Sigmoid colon (tissue), 4 donors: ENCODE measurements around the gene FAM174C.

Experiments
- POLR2AphosphoS5 ChIP-seq, 4 donors: sonication (generic); formaldehyde crosslinking; IDR thresholded peaks; one replicate each; pipeline ENCODE4 v1.6.1; 2017; ENCODE audit warnings: antibody characterized with exemption in 4 of 4
- TF ChIP-seq, protein P1 (sequence below), 4 experiments: fragments of 450-650 bp in 3 of 4; fragments of 200-600 bp in 1 of 4; IDR thresholded peaks; one replicate each; pipeline ENCODE4 v1.5.1; 2016 to 2019; ENCODE audit warnings: antibody characterized with exemption in 4 of 4, mild to moderate bottlenecking in 3 of 4, moderate library complexity in 2 of 4

DNA sequence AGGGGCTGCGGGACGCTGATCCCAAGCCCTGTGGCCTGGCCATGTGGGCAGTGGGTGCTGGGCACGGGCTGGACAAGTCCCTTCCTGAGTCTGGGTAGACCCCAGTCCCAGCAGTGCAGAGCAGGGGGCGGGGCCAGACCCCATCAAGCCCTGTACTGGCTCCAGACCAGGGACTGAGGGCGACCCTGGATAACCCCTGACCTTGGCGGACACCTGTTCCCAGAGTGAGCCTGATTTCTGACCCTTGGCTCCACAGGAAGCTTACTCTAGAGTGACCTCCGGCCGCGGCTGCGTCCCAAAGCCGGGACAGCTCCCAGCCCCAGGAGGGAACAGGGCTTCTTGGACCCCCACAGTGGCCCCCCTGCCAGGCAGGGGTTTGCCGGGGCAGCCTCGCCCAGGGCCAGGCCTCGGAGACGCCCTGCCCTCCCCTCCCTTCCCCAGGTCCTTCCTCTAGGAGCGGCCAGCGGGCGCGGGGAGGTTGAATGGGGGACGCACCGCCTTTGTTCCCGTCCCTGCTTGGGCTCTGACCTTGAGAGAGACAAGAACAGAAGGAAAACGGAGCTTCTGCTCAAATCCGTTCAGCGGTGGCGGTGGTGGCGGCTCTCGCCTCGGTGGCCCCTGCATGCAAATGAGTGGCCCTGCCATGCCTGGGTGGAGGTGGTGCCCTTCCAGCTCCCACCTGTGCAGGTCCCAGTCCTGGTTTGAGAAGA, 8.0 kb downstream of the FAM174C start:
- TF ChIP-seq POLR2AphosphoS5 (IDR thresholded peaks at IDR 0.05), result no peak
- TF ChIP-seq, protein P1, sequence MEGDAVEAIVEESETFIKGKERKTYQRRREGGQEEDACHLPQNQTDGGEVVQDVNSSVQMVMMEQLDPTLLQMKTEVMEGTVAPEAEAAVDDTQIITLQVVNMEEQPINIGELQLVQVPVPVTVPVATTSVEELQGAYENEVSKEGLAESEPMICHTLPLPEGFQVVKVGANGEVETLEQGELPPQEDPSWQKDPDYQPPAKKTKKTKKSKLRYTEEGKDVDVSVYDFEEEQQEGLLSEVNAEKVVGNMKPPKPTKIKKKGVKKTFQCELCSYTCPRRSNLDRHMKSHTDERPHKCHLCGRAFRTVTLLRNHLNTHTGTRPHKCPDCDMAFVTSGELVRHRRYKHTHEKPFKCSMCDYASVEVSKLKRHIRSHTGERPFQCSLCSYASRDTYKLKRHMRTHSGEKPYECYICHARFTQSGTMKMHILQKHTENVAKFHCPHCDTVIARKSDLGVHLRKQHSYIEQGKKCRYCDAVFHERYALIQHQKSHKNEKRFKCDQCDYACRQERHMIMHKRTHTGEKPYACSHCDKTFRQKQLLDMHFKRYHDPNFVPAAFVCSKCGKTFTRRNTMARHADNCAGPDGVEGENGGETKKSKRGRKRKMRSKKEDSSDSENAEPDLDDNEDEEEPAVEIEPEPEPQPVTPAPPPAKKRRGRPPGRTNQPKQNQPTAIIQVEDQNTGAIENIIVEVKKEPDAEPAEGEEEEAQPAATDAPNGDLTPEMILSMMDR (IDR thresholded peaks at IDR 0.05), result no peak
